CD4-positive, alpha-beta T cell (primary cell): Measurements from ENCODE around the gene GPR153. TPM values are rescaled to one million over a fixed set of nuclear protein-coding genes. Genes with fewer than 3 reads are reported as not detected.

Experiments used
- ATAC-seq: fragments of 200-7000 bp; cut with Tn5 transposase; one replicate; pipeline ENCODE4 v1.10.0; 2022; ENCODE audit warnings: mild to moderate bottlenecking; ENCODE audit not compliant: poor library complexity
- CTCF ChIA-PET: fragments of 350-600 bp; sonication (Branson Sonifier 250); formaldehyde crosslinking; loops from one replicate; lab custom pipeline; 2021; ENCODE audit warnings: antibody characterized with exemption, inconsistent platforms; lab: Charles Lee
- POLR2A ChIA-PET: fragments of 350-600 bp; sonication (Branson Sonifier 250); formaldehyde crosslinking; loops from one replicate; lab custom pipeline; 2021; ENCODE audit warnings: antibody characterized with exemption, inconsistent platforms; lab: Charles Lee
- DNase-seq, 14 experiments: peaks; one replicate each; pipeline ENCODE4 v3.0.0-alpha.2; 2013 to 2020; ENCODE audit warnings: mixed read lengths in 2 of 14
- H3K27ac ChIP-seq, 2 donors: one replicate each; pipeline versions ENCODE4 v1.5.1 to v1.7.0; 2013; ENCODE audit warnings: low read length in 2 of 2, low read depth in 1 of 2, mild to moderate bottlenecking in 1 of 2
- H3K27me3 ChIP-seq, 2 experiments: 1 replicate in 1 of 2; 2 replicates in 1 of 2; pipeline versions ENCODE4 v1.6.1 to v1.7.0; 2013; ENCODE audit warnings: low read length in 2 of 2, control low read depth in 1 of 2, mild to moderate bottlenecking in 1 of 2, moderate library complexity in 1 of 2; ENCODE audit not compliant: insufficient read depth in 2 of 2, control insufficient read depth in 1 of 2
- H3K36me3 ChIP-seq: one replicate; pipeline ENCODE4 v1.6.1; 2013; ENCODE audit warnings: low read length, control low read depth; ENCODE audit not compliant: insufficient read depth
- H3K4me1 ChIP-seq: one replicate; pipeline ENCODE4 v1.6.1; 2013; ENCODE audit warnings: low read length, control low read depth; ENCODE audit not compliant: insufficient read depth
- H3K4me3 ChIP-seq: one replicate; pipeline ENCODE4 v1.5.1; 2013; ENCODE audit warnings: mild to moderate bottlenecking, low read length, moderate library complexity
- H3K9me3 ChIP-seq, 2 experiments: 1 replicate in 1 of 2; 2 replicates in 1 of 2; pipeline versions ENCODE4 v1.6.1 to v1.7.0; 2013; ENCODE audit warnings: low read length in 2 of 2, mild to moderate bottlenecking in 2 of 2, control low read depth in 1 of 2, moderate library complexity in 1 of 2; ENCODE audit not compliant: control insufficient read depth in 1 of 2, insufficient read depth in 1 of 2
- H3K27ac Mint-ChIP-seq: one replicate; pipeline ENCODE4 v1.8.0; 2020; ENCODE audit warnings: mixed read lengths
- H3K27me3 Mint-ChIP-seq: one replicate; pipeline ENCODE4 v1.8.0; 2021; ENCODE audit warnings: mixed read lengths
- H3K36me3 Mint-ChIP-seq: one replicate; pipeline ENCODE4 v1.8.0; 2021; ENCODE audit warnings: low read depth, mixed read lengths
- H3K4me1 Mint-ChIP-seq: one replicate; pipeline ENCODE4 v1.8.0; 2021; ENCODE audit warnings: low read depth, mixed read lengths
- H3K4me3 Mint-ChIP-seq: one replicate; pipeline ENCODE4 v1.8.0; 2020; ENCODE audit warnings: mild to moderate bottlenecking, mixed read lengths
- H3K9me3 Mint-ChIP-seq: one replicate; pipeline ENCODE4 v1.8.0; 2020; ENCODE audit warnings: mixed read lengths
- intact Hi-C, 2 experiments: fragments of 100-400 bp; cut with DNase I in 1 of 2; cut with micrococcal nuclease in 1 of 2; formaldehyde crosslinking; loops; one replicate each; pipeline versions ENCODE4 v1.15.1 to v1.9.0; 2023 to 2025; cut with DNase I, micrococcal nuclease
- total RNA-seq, 174 experiments: library from RNA in 2 of 174; stranded (reverse) in 2 of 174; gene quantifications; one replicate each; pipeline ENCODE4 v1.2.3 and lab custom pipeline; 2021 to 2026
- TF ChIP-seq, protein P1 (sequence below): fragments of 200-600 bp; IDR thresholded peaks from one replicate; pipeline ENCODE4 v1.8.0; 2022; ENCODE audit warnings: antibody characterized with exemption, mild to moderate bottlenecking

Gene GPR153
- total RNA-seq, 2 experiments from 2014 or later = 0.14 to 0.19 TPM

DNA sequence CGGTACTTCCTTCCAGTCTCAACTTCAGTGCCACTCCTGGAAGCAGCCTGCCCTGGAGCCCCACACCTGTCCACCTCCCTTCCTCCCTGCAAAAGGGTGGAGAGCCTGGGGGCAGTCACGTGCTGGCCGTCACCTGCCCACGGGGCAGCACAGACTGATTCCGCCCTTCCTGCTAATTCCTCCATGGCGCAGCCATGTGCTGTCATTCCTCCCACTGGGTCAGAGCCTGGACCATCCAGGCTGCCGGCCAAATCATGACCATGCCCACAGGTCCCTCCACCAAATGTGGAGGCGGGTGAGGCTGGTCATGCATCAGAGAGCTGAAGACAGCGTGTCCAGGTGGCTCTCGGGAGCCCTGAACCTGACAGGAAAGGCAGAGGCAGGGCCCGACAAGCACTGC lies 24.4 kb upstream of the GPR153 start:
- intact Hi-C loops = no loop called here

DNA sequence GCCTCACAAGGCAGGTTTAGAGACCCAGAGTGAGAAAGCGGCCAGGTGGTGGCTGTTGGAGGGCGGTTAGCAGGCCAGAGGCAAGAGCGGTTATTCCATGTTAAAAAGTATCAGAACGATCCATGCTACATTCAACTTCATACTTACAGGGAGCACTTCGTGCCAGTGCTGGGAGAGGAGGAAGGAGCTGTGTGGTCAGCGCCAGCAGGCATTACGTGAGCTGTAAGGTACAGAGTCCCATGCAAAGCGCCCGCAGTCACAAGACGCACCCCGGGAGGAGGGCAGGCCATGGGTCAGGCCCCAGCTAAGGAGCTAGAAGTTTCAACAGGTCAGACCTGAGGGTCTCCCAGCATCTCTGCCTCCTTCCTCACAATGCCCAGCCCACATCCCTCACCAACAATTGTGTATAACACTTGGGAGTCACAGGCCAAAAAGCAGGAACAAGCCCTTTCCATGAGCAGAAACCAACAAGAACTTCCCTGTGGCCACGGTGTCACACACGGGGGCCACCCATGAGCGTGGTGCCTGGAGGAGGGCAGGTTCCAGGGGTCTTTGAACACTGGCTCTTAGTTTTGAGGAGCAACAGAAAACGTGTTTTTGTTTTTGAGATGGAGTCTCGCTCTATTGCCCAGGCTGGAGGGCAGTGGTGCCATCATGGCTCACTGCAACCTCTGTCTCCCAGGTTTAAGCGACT lies 21.8 kb upstream of the GPR153 start:
- intact Hi-C loops = no loop called here
- CTCF ChIA-PET = no interaction called here
- no peak overlapping the region for H3K27ac Mint-ChIP-seq
- H3K4me1 ChIP-seq = no peaks in the 10 kb centered on the region
- H3K36me3 Mint-ChIP-seq = no peaks in the 10 kb centered on the region
- no peaks in the 10 kb centered on the region for H3K36me3 ChIP-seq
- ATAC-seq = no peak
- no peaks in the 10 kb centered on the region for H3K27me3 Mint-ChIP-seq
- H3K9me3 Mint-ChIP-seq = no peaks in the 10 kb centered on the region
- no peaks in the 10 kb centered on the region for H3K27me3 ChIP-seq
- H3K27ac ChIP-seq = no peak overlapping the region
- no peak overlapping the region for H3K4me3 Mint-ChIP-seq
- no peak overlapping the region for H3K4me3 ChIP-seq
- no peak for DNase-seq
- TF ChIP-seq, protein P1, sequence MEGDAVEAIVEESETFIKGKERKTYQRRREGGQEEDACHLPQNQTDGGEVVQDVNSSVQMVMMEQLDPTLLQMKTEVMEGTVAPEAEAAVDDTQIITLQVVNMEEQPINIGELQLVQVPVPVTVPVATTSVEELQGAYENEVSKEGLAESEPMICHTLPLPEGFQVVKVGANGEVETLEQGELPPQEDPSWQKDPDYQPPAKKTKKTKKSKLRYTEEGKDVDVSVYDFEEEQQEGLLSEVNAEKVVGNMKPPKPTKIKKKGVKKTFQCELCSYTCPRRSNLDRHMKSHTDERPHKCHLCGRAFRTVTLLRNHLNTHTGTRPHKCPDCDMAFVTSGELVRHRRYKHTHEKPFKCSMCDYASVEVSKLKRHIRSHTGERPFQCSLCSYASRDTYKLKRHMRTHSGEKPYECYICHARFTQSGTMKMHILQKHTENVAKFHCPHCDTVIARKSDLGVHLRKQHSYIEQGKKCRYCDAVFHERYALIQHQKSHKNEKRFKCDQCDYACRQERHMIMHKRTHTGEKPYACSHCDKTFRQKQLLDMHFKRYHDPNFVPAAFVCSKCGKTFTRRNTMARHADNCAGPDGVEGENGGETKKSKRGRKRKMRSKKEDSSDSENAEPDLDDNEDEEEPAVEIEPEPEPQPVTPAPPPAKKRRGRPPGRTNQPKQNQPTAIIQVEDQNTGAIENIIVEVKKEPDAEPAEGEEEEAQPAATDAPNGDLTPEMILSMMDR = no peak
- POLR2A ChIA-PET = no interaction called here
- no peaks in the 10 kb centered on the region for H3K4me1 Mint-ChIP-seq
- no peaks in the 10 kb centered on the region for H3K9me3 ChIP-seq

More for the DNA sequence above, 24.4 kb upstream of the GPR153 start:
- Mint-ChIP-seq H3K27ac (no peak overlapping the region), H3K27me3 (no peaks in the 10 kb centered on the region), H3K4me3 (no peak overlapping the region), H3K4me1 (no peaks in the 10 kb centered on the region), H3K9me3 (no peaks in the 10 kb centered on the region), H3K36me3 (no peaks in the 10 kb centered on the region)
- no peak for ATAC-seq
- ChIA-PET POLR2A (no interaction called here), CTCF (no interaction called here)
- TF ChIP-seq, protein P1 = no peak
- Histone ChIP-seq H3K36me3 (no peaks in the 10 kb centered on the region), H3K27me3 (no peaks in the 10 kb centered on the region), H3K4me1 (no peaks in the 10 kb centered on the region), H3K9me3 (no peaks in the 10 kb centered on the region), H3K27ac (no peak overlapping the region), H3K4me3 (no peak overlapping the region)
- DNase-seq = no peak

DNA sequence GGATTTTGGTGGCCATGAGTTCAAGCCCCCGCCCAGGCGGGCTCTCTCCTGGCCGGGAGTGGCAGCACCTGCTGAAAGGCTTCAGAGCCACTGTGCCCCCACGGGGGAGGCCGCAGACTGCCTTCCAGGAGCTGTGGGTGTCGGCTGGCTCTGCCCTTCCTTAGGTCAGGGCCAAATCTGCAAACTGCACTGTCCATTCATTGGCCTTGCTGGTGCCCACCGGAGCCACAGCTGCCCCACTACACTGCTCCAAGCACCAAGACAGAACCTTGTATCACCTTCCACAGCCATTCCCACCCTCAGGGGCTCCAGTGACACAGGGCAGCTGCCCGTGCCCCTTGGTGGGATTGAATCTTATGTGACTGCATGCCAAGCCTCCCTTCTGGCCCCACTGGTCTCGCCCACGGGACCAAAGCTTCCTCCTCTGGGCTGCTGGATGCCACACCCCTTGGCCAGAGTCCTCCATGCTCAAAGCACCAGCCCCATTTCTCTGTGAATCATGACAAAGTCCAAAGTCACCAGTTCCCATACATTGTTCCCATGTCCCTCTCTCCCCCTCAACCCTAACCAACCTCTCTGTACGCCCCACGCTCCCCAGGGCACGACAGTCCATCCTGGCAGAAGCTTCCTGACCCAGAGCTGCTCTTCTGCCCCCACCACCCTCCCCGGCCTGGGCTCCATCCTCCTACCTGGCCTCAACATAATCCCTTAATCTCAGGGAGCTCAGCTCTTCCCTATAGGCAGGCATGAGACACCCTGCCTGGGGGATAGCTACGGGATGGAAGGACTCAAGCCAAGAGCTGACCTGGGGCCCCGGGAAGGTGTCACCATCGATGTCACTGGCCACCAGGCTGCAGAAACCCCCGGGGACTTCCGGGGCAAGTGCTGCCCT lies 20.9 kb upstream of the GPR153 start:
- TF ChIP-seq, protein P1 = no peak
- Mint-ChIP-seq H3K4me1 (no peaks in the 10 kb centered on the region), H3K9me3 (no peaks in the 10 kb centered on the region), H3K36me3 (no peaks in the 10 kb centered on the region), H3K4me3 (no peak overlapping the region), H3K27ac (no peak overlapping the region), H3K27me3 (no peaks in the 10 kb centered on the region)
- intact Hi-C loops = loop anchor here in 1 of 2 experiments (2.0 kb wide), 1 partner anchor 45 kb away; no protein-coding TSS in a partner anchor
- no peak overlapping the region for H3K4me3 ChIP-seq
- ATAC-seq (no peak), DNase-seq (no peak)
- H3K36me3 ChIP-seq = no peaks in the 10 kb centered on the region
- POLR2A ChIA-PET = no interaction called here
- no peaks in the 10 kb centered on the region for H3K9me3 ChIP-seq
- CTCF ChIA-PET = no interaction called here
- no peaks in the 10 kb centered on the region for H3K27me3 ChIP-seq
- no peak overlapping the region for H3K27ac ChIP-seq
- H3K4me1 ChIP-seq = no peaks in the 10 kb centered on the region
